ENCODE measurements around the gene RAB7A. TPM values are rescaled to one million over a fixed set of nuclear protein-coding genes. Genes with fewer than 3 reads are reported as not detected.

The RAB7A gene
- total RNA-seq, 1 donor from 2014 or later, result 149 TPM

DNA sequence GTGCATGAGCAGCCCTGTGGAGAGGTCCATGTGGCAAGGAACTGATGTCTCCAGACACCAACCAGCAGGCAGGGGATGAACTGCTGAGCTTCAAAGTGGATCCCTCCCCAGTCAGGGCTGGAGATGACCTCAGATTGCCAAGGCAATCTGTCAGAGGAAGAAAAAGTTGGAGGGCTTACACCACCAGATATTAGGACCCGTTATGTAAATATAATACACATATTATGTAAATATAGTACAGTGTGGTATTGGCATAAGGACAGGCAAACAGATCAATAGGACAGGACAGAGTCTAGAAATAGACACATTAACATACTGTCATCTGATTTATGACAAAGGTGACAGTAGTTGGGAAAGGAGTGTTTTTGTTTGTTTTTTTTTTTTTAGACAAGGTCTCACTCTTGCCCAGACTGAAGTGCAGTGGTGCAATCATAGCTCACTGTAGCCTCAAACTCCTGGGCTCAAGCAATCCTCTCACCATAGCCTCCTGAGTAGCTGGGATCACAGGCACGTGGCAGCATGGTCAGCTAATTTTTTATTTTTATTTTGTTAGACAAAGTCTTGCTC lies 18.0 kb upstream of the RAB7A start:
- H3K27me3 Mint-ChIP-seq (ENCODE audit: low read depth), result no peaks in the 10 kb centered on the region
- H3K4me3 Mint-ChIP-seq, result no peak overlapping the region
- H3K36me3 Mint-ChIP-seq (ENCODE audit: low read depth), result no peaks in the 10 kb centered on the region
- no peaks in the 10 kb centered on the region for H3K4me1 Mint-ChIP-seq
- no peak for DNase-seq (ENCODE audit: low read depth, low spot score)
- no peak for TF ChIP-seq CTCF (conservative IDR thresholded peaks at IDR 0.05)
- no peak overlapping the region for H3K27ac Mint-ChIP-seq (ENCODE audit: unreplicated experiment)
- no peaks in the 10 kb centered on the region for H3K9me3 Mint-ChIP-seq

GRCh38 chr3:128709038-128709437 lies 16.9 kb upstream of the RAB7A start:
- no peaks in the 10 kb centered on the region for H3K27me3 Mint-ChIP-seq (ENCODE audit: low read depth)
- H3K27ac Mint-ChIP-seq (ENCODE audit: unreplicated experiment), result no peak overlapping the region
- no peaks in the 10 kb centered on the region for H3K36me3 Mint-ChIP-seq (ENCODE audit: low read depth)
- no peak for DNase-seq (ENCODE audit: low read depth, low spot score)
- no peaks in the 10 kb centered on the region for H3K9me3 Mint-ChIP-seq
- TF ChIP-seq CTCF (conservative IDR thresholded peaks at IDR 0.05), result no peak
- no peaks in the 10 kb centered on the region for H3K4me1 Mint-ChIP-seq
- H3K4me3 Mint-ChIP-seq, result no peak overlapping the region

DNA sequence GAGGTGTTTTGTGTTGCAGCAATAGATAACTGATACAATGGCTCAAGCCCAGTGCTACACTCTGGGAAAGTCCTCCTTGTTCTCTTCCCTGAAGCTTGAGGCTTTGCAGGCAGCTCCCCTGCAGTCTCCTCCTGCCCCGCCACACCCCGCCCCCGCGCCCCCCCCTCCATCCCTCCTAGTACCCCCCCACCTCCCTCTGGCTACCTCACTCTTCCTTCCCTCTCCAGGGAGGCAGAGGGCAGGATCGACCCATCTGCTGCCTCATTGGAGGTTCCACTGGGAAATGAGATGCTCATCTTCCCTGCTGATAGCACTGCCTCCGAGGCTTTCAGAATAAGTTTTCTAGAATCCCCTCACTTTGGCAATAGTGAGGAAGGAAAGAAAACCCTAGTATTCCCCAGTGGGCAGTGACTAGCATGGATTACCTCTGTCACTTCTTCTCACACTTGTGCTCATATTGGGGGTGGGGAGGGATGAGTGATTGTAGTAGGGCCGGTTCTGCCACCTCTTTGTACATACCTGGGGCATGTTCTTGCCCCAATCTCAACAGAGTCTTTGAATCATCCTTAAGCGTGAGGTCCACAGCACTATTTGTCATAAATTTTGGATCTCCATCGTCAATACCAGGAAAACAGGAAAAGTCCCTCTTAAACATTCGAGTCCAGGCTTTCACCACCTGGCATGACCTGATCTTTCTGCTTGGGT lies 16.3 kb upstream of the RAB7A start:
- Mint-ChIP-seq H3K27me3 (ENCODE audit: low read depth) (no peaks in the 10 kb centered on the region), H3K4me1 (no peaks in the 10 kb centered on the region), H3K36me3 (ENCODE audit: low read depth) (no peaks in the 10 kb centered on the region), H3K9me3 (no peaks in the 10 kb centered on the region), H3K27ac (ENCODE audit: unreplicated experiment) (no peak overlapping the region), H3K4me3 (no peak overlapping the region)
- TF ChIP-seq CTCF (conservative IDR thresholded peaks at IDR 0.05), result no peak
- no peak for DNase-seq (ENCODE audit: low read depth, low spot score)

DNA sequence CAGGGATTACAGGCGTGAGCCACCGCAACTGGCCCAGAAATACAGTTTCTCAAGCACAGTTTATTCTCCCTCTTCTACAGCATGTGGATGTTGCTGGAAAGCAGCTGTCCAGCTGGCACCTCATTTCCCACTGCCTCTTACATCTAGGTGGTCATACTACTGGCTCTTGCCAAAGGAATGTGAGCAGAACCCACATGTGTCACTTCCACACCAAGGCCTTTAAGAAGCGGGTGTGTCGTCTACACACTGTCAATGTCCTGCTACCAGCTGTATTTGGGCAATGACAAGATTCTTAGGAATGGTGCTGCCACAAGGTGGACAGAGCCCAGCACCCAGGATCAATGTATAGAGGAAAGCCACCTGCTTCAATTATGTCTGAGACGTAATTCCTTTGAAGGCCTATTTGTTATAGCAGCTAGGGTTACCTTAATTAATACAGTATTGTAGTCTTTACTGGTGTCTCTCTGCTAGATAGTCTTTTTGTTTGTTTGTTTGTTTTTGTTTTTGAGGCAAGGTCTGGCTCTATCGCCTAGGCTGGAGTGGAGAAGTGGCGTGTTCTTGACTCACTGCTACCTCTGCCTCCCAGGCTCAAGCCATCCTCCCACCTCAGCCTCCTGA lies 15.1 kb upstream of the RAB7A start:
- Mint-ChIP-seq H3K4me1 (no peaks in the 10 kb centered on the region), H3K36me3 (ENCODE audit: low read depth) (no peaks in the 10 kb centered on the region), H3K27me3 (ENCODE audit: low read depth) (no peaks in the 10 kb centered on the region), H3K9me3 (no peaks in the 10 kb centered on the region), H3K27ac (ENCODE audit: unreplicated experiment) (no peak overlapping the region), H3K4me3 (no peak overlapping the region)
- no peak for DNase-seq (ENCODE audit: low read depth, low spot score)
- TF ChIP-seq CTCF (conservative IDR thresholded peaks at IDR 0.05), result no peak

DNA sequence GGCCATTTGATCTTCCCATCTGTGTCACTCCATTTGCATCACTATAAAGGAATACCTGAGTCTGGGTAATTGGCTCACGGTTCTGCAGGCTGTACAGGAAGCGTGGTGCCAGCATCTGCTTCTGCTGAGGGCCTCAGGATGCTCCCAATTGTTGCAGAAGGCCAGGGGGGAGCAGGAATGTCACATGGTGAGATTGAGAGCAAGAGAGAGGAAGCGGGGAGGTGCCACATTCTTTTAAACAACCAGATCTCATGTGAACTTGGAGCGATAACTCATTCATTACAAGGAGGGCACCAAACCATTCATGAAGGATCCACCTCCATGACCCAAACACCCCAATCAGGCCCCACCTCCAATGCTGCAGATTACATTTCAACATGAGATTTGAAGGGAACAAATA lies 13.1 kb upstream of the RAB7A start:
- H3K4me1 Mint-ChIP-seq, result no peaks in the 10 kb centered on the region

More for the DNA sequence above, 13.1 kb upstream of the RAB7A start:
- H3K27ac Mint-ChIP-seq (ENCODE audit: unreplicated experiment), result no peak overlapping the region
- no peak for TF ChIP-seq CTCF (conservative IDR thresholded peaks at IDR 0.05)
- H3K27me3 Mint-ChIP-seq (ENCODE audit: low read depth), result no peaks in the 10 kb centered on the region
- H3K36me3 Mint-ChIP-seq (ENCODE audit: low read depth), result no peaks in the 10 kb centered on the region
- no peak for DNase-seq (ENCODE audit: low read depth, low spot score)
- H3K4me3 Mint-ChIP-seq, result no peak overlapping the region
- H3K9me3 Mint-ChIP-seq, result no peaks in the 10 kb centered on the region

Data from neural crest cell (in vitro differentiated cells).